ENCODE data around the gene C1orf21. TPM values are rescaled to one million over a fixed set of nuclear protein-coding genes. Genes with fewer than 3 reads are reported as not detected.
"Not testable (repeated sequence)": the region's sequence is repeated elsewhere in the genome, so short reads cannot be mapped to it uniquely, and the experiment has no call there.

C1orf21 gene, protein sequence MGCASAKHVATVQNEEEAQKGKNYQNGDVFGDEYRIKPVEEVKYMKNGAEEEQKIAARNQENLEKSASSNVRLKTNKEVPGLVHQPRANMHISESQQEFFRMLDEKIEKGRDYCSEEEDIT
- total RNA-seq, result 10 to 100 TPM; 24.0 to 43.0 (median 40.3) TPM

DNA sequence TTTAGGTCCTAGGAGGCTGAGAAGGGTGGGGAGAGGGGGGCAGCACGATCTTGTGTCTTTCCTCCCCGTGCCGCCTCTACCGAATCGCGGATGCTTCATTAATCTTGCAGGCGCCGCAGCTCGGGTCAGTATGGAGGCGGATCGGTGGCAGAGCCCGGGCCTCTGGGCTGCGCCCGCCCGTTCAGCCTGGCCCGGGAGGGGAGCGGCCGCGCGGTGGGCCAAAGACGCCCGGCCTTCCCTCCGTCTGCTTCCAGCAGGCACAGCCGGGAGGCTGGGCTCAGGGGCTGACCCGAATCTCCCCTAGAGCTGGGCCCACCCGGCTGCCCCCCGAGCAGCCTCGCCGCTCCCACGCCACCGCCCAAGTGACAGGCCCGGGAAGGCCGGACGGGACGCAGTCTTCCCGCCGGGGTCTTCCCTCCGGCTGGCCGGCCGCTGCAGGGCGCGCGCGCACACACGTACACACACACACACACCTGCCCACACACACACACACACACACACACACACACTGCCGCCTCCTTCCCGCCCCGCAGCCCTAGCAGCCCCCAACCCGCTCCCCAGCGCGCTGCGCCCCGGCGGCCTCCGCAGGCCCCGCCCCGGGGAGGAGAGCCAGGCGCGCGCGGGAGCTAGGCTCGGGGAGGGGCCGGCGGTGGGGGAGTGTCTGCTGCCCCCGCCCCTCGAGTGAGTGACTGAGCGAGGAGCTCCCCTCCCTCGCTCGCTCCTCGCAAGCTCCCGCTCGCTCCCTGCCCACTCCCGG is at the start of gene C1orf21:
Gene C1orf21 (plus strand): TSS at position 718 of the 757 bp plus-strand sequence. CDS start 90,481 bp downstream, outside the sequence.
- TF ChIP-seq, protein P1, sequence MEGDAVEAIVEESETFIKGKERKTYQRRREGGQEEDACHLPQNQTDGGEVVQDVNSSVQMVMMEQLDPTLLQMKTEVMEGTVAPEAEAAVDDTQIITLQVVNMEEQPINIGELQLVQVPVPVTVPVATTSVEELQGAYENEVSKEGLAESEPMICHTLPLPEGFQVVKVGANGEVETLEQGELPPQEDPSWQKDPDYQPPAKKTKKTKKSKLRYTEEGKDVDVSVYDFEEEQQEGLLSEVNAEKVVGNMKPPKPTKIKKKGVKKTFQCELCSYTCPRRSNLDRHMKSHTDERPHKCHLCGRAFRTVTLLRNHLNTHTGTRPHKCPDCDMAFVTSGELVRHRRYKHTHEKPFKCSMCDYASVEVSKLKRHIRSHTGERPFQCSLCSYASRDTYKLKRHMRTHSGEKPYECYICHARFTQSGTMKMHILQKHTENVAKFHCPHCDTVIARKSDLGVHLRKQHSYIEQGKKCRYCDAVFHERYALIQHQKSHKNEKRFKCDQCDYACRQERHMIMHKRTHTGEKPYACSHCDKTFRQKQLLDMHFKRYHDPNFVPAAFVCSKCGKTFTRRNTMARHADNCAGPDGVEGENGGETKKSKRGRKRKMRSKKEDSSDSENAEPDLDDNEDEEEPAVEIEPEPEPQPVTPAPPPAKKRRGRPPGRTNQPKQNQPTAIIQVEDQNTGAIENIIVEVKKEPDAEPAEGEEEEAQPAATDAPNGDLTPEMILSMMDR (IDR thresholded peaks at IDR 0.05), result no peak
- ATAC-seq (ENCODE audit: low FRiP score), result peak; percentile 95
- peak; percentile 59 for DNase-seq (ENCODE audit: low spot score)

DNA sequence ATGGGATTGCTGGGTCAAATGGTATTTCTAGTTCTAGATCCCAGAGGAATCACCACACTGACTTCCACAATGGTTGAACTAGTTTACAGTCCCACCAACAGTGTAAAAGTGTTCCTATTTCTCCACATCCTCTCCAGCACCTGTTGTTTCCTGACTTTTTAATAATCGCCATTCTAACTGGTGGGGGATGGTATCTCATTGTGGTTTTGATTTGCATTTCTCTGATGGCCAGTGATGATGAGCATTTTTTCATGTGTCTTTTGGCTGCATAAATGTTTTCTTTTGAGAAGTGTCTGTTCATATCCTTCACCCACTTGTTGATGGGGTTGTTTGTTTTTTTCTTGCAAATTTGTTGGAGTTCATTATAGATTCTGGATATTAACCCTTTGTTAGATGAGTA is 49.0 kb upstream of the C1orf21 start:
- ATAC-seq (ENCODE audit: low FRiP score), result not testable (repeated sequence)

DNA sequence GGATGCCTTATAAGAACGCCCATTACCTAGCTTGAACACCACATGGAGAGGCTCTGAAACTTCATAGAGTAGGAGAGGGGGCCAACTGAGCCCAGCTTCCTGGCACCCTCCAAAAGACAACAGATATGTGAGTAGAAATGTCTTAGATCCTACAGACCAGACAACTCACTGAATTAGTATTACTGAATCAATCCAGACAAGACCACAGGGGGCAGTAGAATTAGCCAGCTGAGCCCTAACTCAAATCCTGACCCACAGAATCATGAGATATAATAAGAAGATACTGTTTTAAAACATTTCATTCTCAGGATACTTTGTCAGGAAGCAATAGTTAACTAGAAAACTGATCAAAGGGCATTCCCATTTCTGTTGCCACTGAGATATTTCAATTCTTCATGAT is 45.8 kb upstream of the C1orf21 start:
- no peak for ATAC-seq (ENCODE audit: low FRiP score)
- no peak for DNase-seq (ENCODE audit: low spot score)
- TF ChIP-seq, protein P1 (IDR thresholded peaks at IDR 0.05), result no peak

More for the DNA sequence above, 49.0 kb upstream of the C1orf21 start:
- DNase-seq (ENCODE audit: low spot score), result not testable (repeated sequence)

DNA sequence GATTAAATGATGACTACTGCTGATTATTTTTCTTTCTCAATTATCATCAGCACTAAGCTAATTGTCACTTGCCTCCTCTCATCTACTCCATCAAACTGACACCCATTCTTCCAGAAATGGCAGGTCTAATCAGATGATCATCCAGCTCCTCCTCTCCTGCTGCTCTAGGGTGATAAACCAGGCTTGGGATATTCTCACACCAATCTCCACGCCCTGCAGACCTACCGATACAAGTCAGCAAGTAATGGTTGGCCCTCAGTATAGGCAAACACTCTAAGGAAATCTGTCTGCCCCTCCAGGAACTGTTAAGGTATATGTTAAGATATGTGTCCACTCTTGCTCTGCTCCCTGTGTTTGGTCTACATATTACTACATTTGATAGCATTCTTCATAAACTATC is 36.3 kb upstream of the C1orf21 start:
- DNase-seq (ENCODE audit: low spot score), result no peak
- TF ChIP-seq, protein P1 (IDR thresholded peaks at IDR 0.05), result no peak
- no peak for ATAC-seq (ENCODE audit: low FRiP score)

DNA sequence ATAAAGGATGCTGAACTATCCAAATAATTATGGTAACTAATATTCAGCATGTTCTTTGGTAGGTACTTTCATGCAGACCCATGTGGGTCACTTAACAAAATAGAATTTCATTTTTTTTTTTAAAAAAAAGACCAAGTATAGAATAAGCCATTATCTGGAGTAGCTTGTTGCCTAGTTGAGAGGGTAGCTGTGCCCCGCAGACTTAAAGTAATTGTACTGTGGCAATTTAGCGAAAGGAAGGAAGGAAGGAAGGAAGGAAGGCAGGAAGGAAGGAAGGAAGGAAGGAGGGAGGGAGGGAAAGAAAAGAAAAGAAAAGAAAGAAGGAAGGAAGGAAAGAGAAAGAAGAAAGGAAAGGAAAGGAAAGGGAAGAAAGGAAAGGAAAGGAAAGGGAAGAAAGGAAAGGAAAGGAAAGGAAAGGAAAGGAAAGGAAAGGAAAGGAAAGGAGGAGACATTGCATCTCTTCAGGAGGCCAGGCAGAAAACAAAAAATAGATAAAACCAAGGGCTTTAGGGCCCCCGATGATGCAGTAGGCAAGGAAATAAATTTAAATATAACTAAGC is 35.3 kb upstream of the C1orf21 start:
- DNase-seq (ENCODE audit: low spot score), result no peak
- no peak for ATAC-seq (ENCODE audit: low FRiP score)
- TF ChIP-seq, protein P1 (IDR thresholded peaks at IDR 0.05), result no peak

DNA sequence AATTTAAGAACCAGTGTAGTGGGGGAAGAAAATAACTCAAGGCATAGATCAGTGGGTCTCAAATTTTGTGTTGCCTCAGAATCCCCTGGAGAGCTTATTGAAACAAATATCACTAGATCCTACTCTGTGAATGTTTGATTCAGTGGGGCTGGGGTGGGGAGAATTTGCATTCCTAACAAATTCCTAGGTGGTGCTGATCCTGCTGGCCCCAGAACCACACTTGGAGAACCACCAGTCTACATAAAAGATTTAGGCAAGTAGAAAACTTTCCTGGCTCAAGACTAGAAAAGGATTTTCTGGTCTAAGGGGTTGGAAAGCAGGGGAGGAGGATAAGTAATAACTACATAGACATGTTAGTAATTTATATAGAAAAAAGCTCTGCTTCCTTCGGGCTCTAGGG is 34.1 kb upstream of the C1orf21 start:
- ATAC-seq (ENCODE audit: low FRiP score) (no peak), DNase-seq (ENCODE audit: low spot score) (no peak)
- TF ChIP-seq, protein P1 (IDR thresholded peaks at IDR 0.05), result no peak

DNA sequence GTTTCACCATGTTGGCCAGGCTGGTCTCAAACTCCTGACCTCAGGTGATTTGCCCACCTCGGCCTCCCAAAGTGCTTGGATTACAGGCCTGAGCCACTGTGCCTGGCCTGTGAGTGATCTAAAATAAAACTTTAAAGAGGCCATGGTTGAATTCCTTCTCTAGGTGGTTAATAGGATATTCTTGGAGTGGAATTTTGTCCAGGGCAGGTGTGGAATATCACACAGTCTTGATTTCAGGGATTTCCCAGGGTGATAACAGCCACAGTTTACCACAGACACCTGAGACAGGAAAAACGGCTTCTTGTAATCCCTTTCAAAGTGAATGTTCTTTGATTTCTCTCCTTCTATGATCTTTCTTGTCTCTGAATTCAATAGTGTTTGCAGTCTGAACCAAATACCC is 32.1 kb upstream of the C1orf21 start:
- ATAC-seq (ENCODE audit: low FRiP score) (no peak), DNase-seq (ENCODE audit: low spot score) (no peak)
- TF ChIP-seq, protein P1 (IDR thresholded peaks at IDR 0.05), result no peak

All from omental fat pad (tissue), 4 donors.